H1 (cell line): Measurements from ENCODE around the gene WRAP53. TPM values are rescaled to one million over a fixed set of nuclear protein-coding genes. Genes with fewer than 3 reads are reported as not detected.

Experiments
- CTCF ChIA-PET: fragments of 300-600 bp; sonication (Branson Sonifier 250); formaldehyde crosslinking; loops from one replicate; lab custom pipeline; 2021; ENCODE audit not compliant: partially characterized antibody; lab: Charles Lee
- POLR2A ChIA-PET: fragments of 300-600 bp; sonication (Branson Sonifier 250); formaldehyde crosslinking; loops from one replicate; lab custom pipeline; 2021; ENCODE audit warnings: inconsistent platforms; ENCODE audit not compliant: partially characterized antibody; lab: Charles Lee
- DNase-seq, 2 experiments: peaks; one replicate each; pipeline versions ENCODE4 v3.0.0 to v3.0.0-alpha.2; 2010 to 2022; ENCODE audit warnings: low spot score in 2 of 2, low read depth in 1 of 2, mixed read lengths in 1 of 2
- FAIRE-seq: peaks from 2 replicates; lab custom pipeline; 2011; peaks lifted over from hg19 to GRCh38; lab: Jason Lieb, UNC
- H2AFZ ChIP-seq: 2 replicates; pipeline ENCODE4 v1.8.1; 2012; ENCODE audit warnings: low read length, inconsistent platforms
- H2AK5ac ChIP-seq: 2 replicates; pipeline ENCODE4 v1.6.1; 2013; ENCODE audit warnings: low read depth, low read length
- H2BK120ac ChIP-seq: replicated peaks from 2 replicates; pipeline ENCODE3; 2013; ENCODE audit warnings: low read depth, low read length, inconsistent platforms
- H2BK12ac ChIP-seq: 2 replicates; pipeline ENCODE4 v1.6.1; 2013; ENCODE audit warnings: low read depth, low read length
- H2BK15ac ChIP-seq: 2 replicates; pipeline ENCODE4 v1.6.1; 2013; ENCODE audit warnings: low read length
- H2BK20ac ChIP-seq: 2 replicates; pipeline ENCODE4 v1.6.1; 2013; ENCODE audit warnings: low read length
- H2BK5ac ChIP-seq: 2 replicates; pipeline ENCODE4 v1.6.1; 2013; ENCODE audit warnings: low read depth, low read length
- H3K14ac ChIP-seq: 2 replicates; pipeline ENCODE4 v1.6.1; 2013; ENCODE audit warnings: inconsistent platforms; ENCODE audit not compliant: insufficient read length
- H3K18ac ChIP-seq: 2 replicates; pipeline ENCODE4 v1.6.1; 2013; ENCODE audit warnings: low read length; ENCODE audit errors: extremely low read depth
- H3K23ac ChIP-seq: 2 replicates; pipeline ENCODE4 v1.6.1; 2013; ENCODE audit warnings: inconsistent platforms; ENCODE audit not compliant: insufficient read length
- H3K23me2 ChIP-seq: 2 replicates; pipeline ENCODE4 v1.6.1; 2013; ENCODE audit warnings: low read depth, low read length
- H3K27ac ChIP-seq: 2 replicates; pipeline ENCODE4 v1.6.1; 2011; ENCODE audit warnings: low read depth, low read length, inconsistent platforms
- H3K27me3 ChIP-seq, 4 experiments: replicated peaks in 1 of 4; 1 replicate in 1 of 4; 2 replicates in 3 of 4; pipeline versions ENCODE4 v1.6.1 to v1.8.1; 2011 to 2013; ENCODE audit warnings: low read length in 3 of 4, mild to moderate bottlenecking in 3 of 4, inconsistent platforms in 2 of 4, mixed read lengths in 2 of 4, moderate library complexity in 1 of 4; ENCODE audit not compliant: control insufficient read depth in 3 of 4, insufficient read depth in 3 of 4; ENCODE audit errors: extremely low read depth in 1 of 4
- H3K36me3 ChIP-seq, 4 experiments: 2 replicates each; pipeline versions ENCODE4 v1.6.1 to v1.8.1; 2011 to 2013; ENCODE audit warnings: mild to moderate bottlenecking in 4 of 4, low read length in 3 of 4, moderate library complexity in 2 of 4, control low read depth in 1 of 4, inconsistent platforms in 1 of 4; ENCODE audit not compliant: insufficient read depth in 4 of 4, control insufficient read depth in 2 of 4
- H3K4ac ChIP-seq: replicated peaks from 2 replicates; pipeline ENCODE3; 2013; ENCODE audit warnings: low read length, low read depth, mixed read lengths, inconsistent platforms; ENCODE audit not compliant: insufficient read length
- H3K4me1 ChIP-seq, 4 experiments: replicated peaks in 1 of 4; 1 replicate in 1 of 4; 2 replicates in 3 of 4; pipeline versions ENCODE4 v1.6.1 to v1.8.1; 2011 to 2013; ENCODE audit warnings: low read length in 3 of 4, inconsistent platforms in 2 of 4, mixed read lengths in 1 of 4; ENCODE audit not compliant: insufficient read depth in 4 of 4, control insufficient read depth in 3 of 4
- H3K4me2 ChIP-seq, 2 experiments: 2 replicates each; pipeline versions ENCODE4 v1.6.1 to v1.8.1; 2011 to 2013; ENCODE audit warnings: low read depth in 2 of 2, low read length in 2 of 2, control low read depth in 1 of 2, inconsistent platforms in 1 of 2, mild to moderate bottlenecking in 1 of 2; ENCODE audit not compliant: insufficient read depth in 1 of 2
- H3K4me3 ChIP-seq, 4 experiments: fragments of 200-600, 300-600 bp in 1 of 4; sonication (generic), shearing (Covaris generic), sonication (Bioruptor Twin) in 1 of 4; 2 replicates each; pipeline versions ENCODE4 v1.5.1 to v1.8.1; 2011 to 2016; ENCODE audit warnings: low read length in 4 of 4, low read depth in 3 of 4, control low read depth in 2 of 4, inconsistent platforms in 2 of 4, mild to moderate bottlenecking in 2 of 4, mixed read lengths in 1 of 4, moderate library complexity in 1 of 4; ENCODE audit not compliant: insufficient read depth in 2 of 4; ENCODE audit errors: extremely low read depth in 1 of 4
- H3K56ac ChIP-seq: replicated peaks from 2 replicates; pipeline ENCODE3; 2013; ENCODE audit warnings: low read depth, mild to moderate bottlenecking, mixed read lengths, low read length, inconsistent platforms; ENCODE audit not compliant: insufficient read length
- H3K79me1 ChIP-seq: 2 replicates; pipeline ENCODE4 v1.6.1; 2013; ENCODE audit warnings: low read depth, low read length, control low read depth
- H3K79me2 ChIP-seq, 2 experiments: 2 replicates each; pipeline versions ENCODE4 v1.6.1 to v1.8.1; 2012 to 2013; ENCODE audit warnings: low read length in 2 of 2, mild to moderate bottlenecking in 2 of 2, inconsistent platforms in 1 of 2; ENCODE audit not compliant: insufficient read depth in 2 of 2, control insufficient read depth in 1 of 2
- H3K9ac ChIP-seq, 4 experiments: replicated peaks in 1 of 4; 1 replicate in 1 of 4; 2 replicates in 3 of 4; pipeline versions ENCODE4 v1.6.1 to v1.8.1; 2011 to 2013; ENCODE audit warnings: low read depth in 3 of 4, low read length in 3 of 4, control low read depth in 2 of 4, mild to moderate bottlenecking in 2 of 4, moderate library complexity in 2 of 4, inconsistent platforms in 1 of 4; ENCODE audit errors: extremely low read depth in 1 of 4
- H3K9me3 ChIP-seq, 2 experiments: 2 replicates each; pipeline versions ENCODE4 v1.6.1 to v1.8.1; 2012 to 2013; ENCODE audit warnings: mild to moderate bottlenecking in 2 of 2, moderate library complexity in 2 of 2, control low read depth in 1 of 2, inconsistent platforms in 1 of 2, low read depth in 1 of 2, low read length in 1 of 2, mixed read lengths in 1 of 2; ENCODE audit not compliant: insufficient read depth in 2 of 2
- H4K20me1 ChIP-seq, 2 experiments: replicated peaks in 1 of 2; 2 replicates each; pipeline versions ENCODE3 to v1.8.1; 2011 to 2013; ENCODE audit warnings: inconsistent platforms in 2 of 2, low read length in 2 of 2, mild to moderate bottlenecking in 1 of 2; ENCODE audit not compliant: insufficient read depth in 2 of 2, control insufficient read depth in 1 of 2
- H4K5ac ChIP-seq: 2 replicates; pipeline ENCODE4 v1.6.1; 2013; ENCODE audit warnings: low read length, low read depth, mixed read lengths, inconsistent platforms; ENCODE audit not compliant: insufficient read length
- H4K8ac ChIP-seq: 2 replicates; pipeline ENCODE4 v1.8.0; 2013; ENCODE audit warnings: mild to moderate bottlenecking, moderate library complexity, low read length, inconsistent platforms; ENCODE audit not compliant: insufficient read depth; ENCODE audit errors: extremely low read depth
- H4K91ac ChIP-seq: replicated peaks from 2 replicates; pipeline ENCODE3; 2013; ENCODE audit warnings: low read length, mixed read lengths, inconsistent platforms; ENCODE audit not compliant: insufficient read length
- BACH1 ChIP-seq: IDR thresholded peaks from 2 replicates; pipeline ENCODE4 v1.6.1; 2012; ENCODE audit warnings: low read length, improper control_type of control experiment
- BRCA1 ChIP-seq: IDR thresholded peaks from 2 replicates; pipeline ENCODE4 v1.6.1; 2012; ENCODE audit warnings: low read depth, low read length, improper control_type of control experiment
- CBX5 ChIP-seq: fragments of 300-800, 300-1000 bp; sonication (generic); IDR thresholded peaks from 2 replicates; pipeline ENCODE4 v1.7.1; 2016; ENCODE audit warnings: antibody characterized with exemption, low read length, low read depth
- CEBPB ChIP-seq: IDR thresholded peaks from 2 replicates; pipeline ENCODE4 v1.6.1; 2012; ENCODE audit warnings: low read depth, low read length
- CHD1 ChIP-seq: IDR thresholded peaks from 2 replicates; pipeline ENCODE4 v1.6.1; 2012; ENCODE audit warnings: low read depth, low read length, improper control_type of control experiment
- CTCF ChIP-seq, 3 experiments: IDR thresholded peaks; 1 replicate in 2 of 3; 2 replicates in 1 of 3; pipeline versions ENCODE4 v1.5.1 to v1.6.1; 2011; ENCODE audit warnings: low read length in 3 of 3, mild to moderate bottlenecking in 3 of 3, inconsistent platforms in 2 of 3, low read depth in 1 of 3, moderate library complexity in 1 of 3; ENCODE audit not compliant: insufficient read depth in 1 of 3; ENCODE audit errors: control extremely low read depth in 1 of 3
- EGR1 ChIP-seq: IDR thresholded peaks from 2 replicates; pipeline ENCODE4 v1.6.1; 2011; ENCODE audit warnings: low read depth, low read length, borderline replicate concordance
- JUN ChIP-seq: IDR thresholded peaks from 2 replicates; pipeline ENCODE4 v1.6.1; 2011; ENCODE audit warnings: low read depth, mild to moderate bottlenecking, improper control_type of control experiment, low read length
- MAX ChIP-seq: IDR thresholded peaks from 2 replicates; pipeline ENCODE4 v1.6.1; 2012; ENCODE audit warnings: inconsistent platforms
- POLR2A ChIP-seq, 2 experiments: IDR thresholded peaks; 1 replicate in 1 of 2; 2 replicates in 1 of 2; pipeline ENCODE4 v1.6.1; 2011; ENCODE audit warnings: low read depth in 2 of 2, low read length in 2 of 2, mild to moderate bottlenecking in 2 of 2; ENCODE audit errors: control extremely low read depth in 1 of 2
- SP4 ChIP-seq: IDR thresholded peaks from 2 replicates; pipeline ENCODE4 v1.6.1; 2012; ENCODE audit warnings: low read length, inconsistent platforms
- TBP ChIP-seq: IDR thresholded peaks from 2 replicates; pipeline ENCODE4 v1.6.1; 2011; ENCODE audit warnings: low read depth, low read length, improper control_type of control experiment
- TCF12 ChIP-seq: IDR thresholded peaks from 2 replicates; pipeline ENCODE4 v1.6.1; 2011; ENCODE audit warnings: low read depth, mild to moderate bottlenecking, low read length
- WGBS, 2 experiments: shearing (Covaris generic) in 1 of 2; methylation state at CpG; one replicate each; pipeline versions ENCODE4 v1.1.6 to v1.1.7; 2013 to 2015; ENCODE audit warnings: low lambda C conversion rate in 2 of 2, mixed read lengths in 2 of 2, inconsistent platforms in 1 of 2, low coverage in 1 of 2, missing lambda C conversion rate in 1 of 2; ENCODE audit not compliant: insufficient replicate concordance in 2 of 2, insufficient coverage in 1 of 2, insufficient read length in 1 of 2; ENCODE audit errors: extremely low coverage in 1 of 2, missing lambda C conversion rate in 1 of 2; 5-methylcytosine and 5-hydroxymethylcytosine counted together
- polyA plus RNA-seq, 7 experiments: library from polyadenylated mRNA; depleted of rRNA in 3 of 7; stranded (reverse) in 5 of 7; unstranded in 2 of 7; fragments of >200 nt in 5 of 7; fragments of 200-250 nt in 2 of 7; gene quantifications; 1 replicate in 5 of 7; 2 replicates in 1 of 7; 4 replicates in 1 of 7; pipeline versions ENCODE4 v1.2.1 to v1.2.3, GENCODE V29; 2011 to 2013; ENCODE audit warnings: missing spikeins in 2 of 7, mixed read lengths in 2 of 7
- total RNA-seq: library from RNA; stranded (reverse); fragmentation: NEBNext Ultra II Directional; extraction: Animal tissue kit (Norgen Biotek cat#: 25700); gene quantifications from 2 replicates; pipeline ENCODE4 v1.2.1, GENCODE V29; 2021

WRAP53 gene
- total and polyA plus RNA-seq, 2 of the 8 experiments (the other 6 are each of a cell fraction or from before 2014, with no cell fraction given): 29.2 to 30.1 TPM

- Histone ChIP-seq H3K4me1 (no peaks in the 10 kb centered on the region; a peak in 1 of 7 replicates), H3K9me3 (no peaks in the 10 kb centered on the region), H4K5ac (no peak overlapping the region), H2BK12ac (no peak overlapping the region), H2BK5ac (no peak overlapping the region), H3K4ac (no peak overlapping the region), H3K23ac (no peak overlapping the region), H3K27ac (no peak overlapping the region), H2AK5ac (no peak overlapping the region), H3K18ac (no peak overlapping the region), H3K4me3 (no peak overlapping the region), H3K56ac (no peak overlapping the region), H2BK15ac (no peak overlapping the region), H3K14ac (no peak overlapping the region), H4K8ac (no peak overlapping the region), H3K79me1 (no peaks in the 10 kb centered on the region), H3K27me3 (no peaks in the 10 kb centered on the region; a peak in 1 of 7 replicates), H4K20me1 (no peaks in the 10 kb centered on the region), H2AFZ (no peak overlapping the region), H3K79me2 (no peaks in the 10 kb centered on the region), H2BK20ac (no peak overlapping the region), H3K23me2 (no peaks in the 10 kb centered on the region; the same call in 1 of the 2 replicates), H3K36me3 (no peaks in the 10 kb centered on the region), H3K9ac (no peak overlapping the region), H3K4me2 (no peak overlapping the region), H4K91ac (no peak overlapping the region), H2BK120ac (no peak overlapping the region)
- CTCF ChIA-PET: interaction anchor here (0.6 kb wide), 1 partner anchor 37 kb away, joined by 3 read pairs; no protein-coding TSS in a partner anchor
- 90% methylated on average over 4 of the region's 4 CpGs; no CpG with 5 or more reads in 1 of the 2 experiments for WGBS, 2 experiments
- FAIRE-seq: no peak
- no peak for DNase-seq
- POLR2A ChIA-PET: no interaction called here
- no peak for TF ChIP-seq TBP
- TF ChIP-seq EGR1: no peak
- no peak for TF ChIP-seq MAX
- TF ChIP-seq CTCF (IDR thresholded peaks at IDR 0.05; ENCODE audit: control extremely low read depth in 1 of 3, insufficient read depth in 1 of 3, low read depth in 1 of 3, low read length in 3 of 3): no peak
- no peak for TF ChIP-seq TCF12
- TF ChIP-seq CHD1: no peak
- no peak for TF ChIP-seq BACH1
- TF ChIP-seq CEBPB: no peak
- TF ChIP-seq POLR2A (IDR thresholded peaks at IDR 0.05; ENCODE audit: control extremely low read depth in 1 of 2, low read depth in 2 of 2, low read length in 2 of 2): no peak
- no peak for TF ChIP-seq CBX5
- no peak for TF ChIP-seq SP4
- TF ChIP-seq JUN: no peak
- TF ChIP-seq BRCA1: no peak
Measured at GRCh38 chr17:7750321-7750821, 62.1 kb downstream of the WRAP53 start.
